A549 (cell line): ENCODE measurements around the gene SRI. TPM values are rescaled to one million over a fixed set of nuclear protein-coding genes. Genes with fewer than 3 reads are reported as not detected.

Experiments used
- ATAC-seq, 2 experiments: fragments of 200-7000 bp in 1 of 2; fragments of >200 bp in 1 of 2; cut with Nextera tagmentation in 1 of 2; cut with Tn5 transposase in 1 of 2; 3 replicates each; pipeline versions ENCODE4 v1.8.0 to v1.9.1; 2018 to 2020; ENCODE audit warnings: mild to moderate bottlenecking in 1 of 2, moderate library complexity in 1 of 2
- CTCF ChIA-PET: fragments of 300-600 bp; sonication (Branson Sonifier 250); formaldehyde crosslinking; extraction: SDS; loops from one replicate; lab custom pipeline; 2021; ENCODE audit warnings: antibody characterized with exemption, inconsistent platforms; lab: Yijun Ruan, JAX
- POLR2A ChIA-PET: fragments of 350-600 bp; formaldehyde crosslinking; extraction: SDS; loops from one replicate; lab custom pipeline; 2021; ENCODE audit warnings: antibody characterized with exemption, inconsistent platforms; lab: Yijun Ruan, JAX
- DNase-seq, 2 experiments: peaks; one replicate each; pipeline versions ENCODE4 v3.0.0 to v3.0.0-alpha.2; 2011 to 2016; ENCODE audit warnings: low read depth in 1 of 2, low spot score in 1 of 2
- FAIRE-seq: peaks from 2 replicates; lab custom pipeline; 2011; peaks lifted over from hg19 to GRCh38; lab: Jason Lieb, UNC
- H3K27ac ChIP-seq, 2 experiments: fragments of >200 bp; sonication (Bioruptor Twin); formaldehyde crosslinking; 3 replicates each; pipeline ENCODE4 v1.5.1; 2016 to 2017
- H3K4me1 ChIP-seq: fragments of >200 bp; sonication (Bioruptor Twin); formaldehyde crosslinking; 3 replicates; pipeline ENCODE4 v1.6.1; 2016
- H3K4me2 ChIP-seq: fragments of >200 bp; sonication (Bioruptor Twin); formaldehyde crosslinking; 3 replicates; pipeline ENCODE4 v1.6.1; 2016
- H3K4me3 ChIP-seq: fragments of >200 bp; sonication (Bioruptor Twin); formaldehyde crosslinking; 3 replicates; pipeline ENCODE4 v1.5.1; 2016
- H3K9me3 ChIP-seq: fragments of >200 bp; sonication (Bioruptor Twin); formaldehyde crosslinking; 3 replicates; pipeline ENCODE4 v1.6.1; 2016
- BHLHE40 ChIP-seq: IDR thresholded peaks from 2 replicates; pipeline ENCODE4 v1.6.1; 2012; ENCODE audit warnings: low read depth, low read length, inconsistent platforms
- CBX2 ChIP-seq: fragments of 200-600 bp; sonication (generic); IDR thresholded peaks from 2 replicates; pipeline ENCODE4 v1.6.1; 2016; ENCODE audit warnings: low read depth, mild to moderate bottlenecking, borderline replicate concordance
- CEBPB ChIP-seq, 2 experiments: fragments of >200 bp in 1 of 2; sonication (Bioruptor Twin) in 1 of 2; formaldehyde crosslinking in 1 of 2; IDR thresholded peaks; 2 replicates each; pipeline ENCODE4 v1.6.1; 2012 to 2016
- EHF ChIP-seq: fragments of 250-450 bp; sonication (Bioruptor Pico); IDR thresholded peaks from 2 replicates; pipeline ENCODE4 v1.5.0; 2020; ENCODE audit warnings: mild to moderate bottlenecking
- EHMT2 ChIP-seq: fragments of 200-600 bp; sonication (generic); IDR thresholded peaks from 2 replicates; pipeline ENCODE4 v1.6.1; 2016; ENCODE audit warnings: antibody characterized with exemption, low read depth, mild to moderate bottlenecking, moderate library complexity
- ELK1 ChIP-seq: fragments of 150-350 bp; IDR thresholded peaks from 2 replicates; pipeline ENCODE4 v1.6.1; 2014; ENCODE audit warnings: low read depth, mild to moderate bottlenecking, low read length
- EP300 ChIP-seq, 2 experiments: fragments of >200 bp; sonication (Bioruptor Twin); formaldehyde crosslinking; IDR thresholded peaks; 2 replicates in 1 of 2; 3 replicates in 1 of 2; pipeline ENCODE4 v1.6.1; 2016 to 2017
- ESRRA ChIP-seq: fragments of 150-350 bp; IDR thresholded peaks from 2 replicates; pipeline ENCODE4 v1.6.1; 2014; ENCODE audit warnings: mild to moderate bottlenecking, low read length, borderline replicate concordance
- FOXS1 ChIP-seq: fragments of 250-450 bp; sonication (Bioruptor Pico); IDR thresholded peaks from 2 replicates; pipeline ENCODE4 v1.5.0; 2020; ENCODE audit warnings: mild to moderate bottlenecking, moderate library complexity
- GATA3 ChIP-seq: IDR thresholded peaks from 2 replicates; pipeline ENCODE4 v1.6.1; 2012; ENCODE audit warnings: borderline replicate concordance
- HOXA7 ChIP-seq: fragments of 250-450 bp; sonication (Bioruptor Pico); IDR thresholded peaks from 2 replicates; pipeline ENCODE4 v1.5.0; 2020; ENCODE audit warnings: mild to moderate bottlenecking, moderate library complexity
- JUN ChIP-seq, 2 experiments: fragments of >200 bp; sonication (Bioruptor Twin); formaldehyde crosslinking; IDR thresholded peaks; 2 replicates in 1 of 2; 3 replicates in 1 of 2; pipeline ENCODE4 v1.6.1; 2016 to 2017
- KDM1A ChIP-seq: fragments of 200-600 bp; sonication (generic); IDR thresholded peaks from 2 replicates; pipeline ENCODE4 v1.6.1; 2016; ENCODE audit warnings: low read depth, mild to moderate bottlenecking
- KDM5A ChIP-seq: fragments of 200-600 bp; sonication (generic); IDR thresholded peaks from 2 replicates; pipeline ENCODE4 v1.6.1; 2016; ENCODE audit warnings: antibody characterized with exemption, mild to moderate bottlenecking
- MAFK ChIP-seq: fragments of 450-650 bp; IDR thresholded peaks from 2 replicates; pipeline ENCODE4 v1.6.1; 2014; ENCODE audit not compliant: partially characterized antibody
- MAZ ChIP-seq: fragments of 150-350 bp; IDR thresholded peaks from 2 replicates; pipeline ENCODE4 v1.6.1; 2014; ENCODE audit warnings: antibody characterized with exemption, low read depth, low read length, borderline replicate concordance
- PBX3 ChIP-seq: IDR thresholded peaks from 2 replicates; pipeline ENCODE4 v1.6.1; 2012
- PHF8 ChIP-seq: fragments of 200-600 bp; sonication (generic); IDR thresholded peaks from 2 replicates; pipeline ENCODE4 v1.6.1; 2016; ENCODE audit warnings: low read depth, mild to moderate bottlenecking, antibody characterized with exemption, moderate library complexity, borderline replicate concordance
- POLR2A ChIP-seq: IDR thresholded peaks from 2 replicates; pipeline ENCODE4 v1.6.1; 2012; ENCODE audit warnings: mild to moderate bottlenecking, low read length
- POLR2AphosphoS2 ChIP-seq: conservative IDR thresholded peaks from 2 replicates; pipeline ENCODE4 v1.6.1; 2012; ENCODE audit warnings: low read length, improper control_type of control experiment, inconsistent platforms
- RCOR1 ChIP-seq: fragments of 150-350 bp; IDR thresholded peaks from 2 replicates; pipeline ENCODE4 v1.6.1; 2014; ENCODE audit warnings: antibody characterized with exemption, low read length, low read depth
- SMC3 ChIP-seq: fragments of >200 bp; sonication (Bioruptor Twin); formaldehyde crosslinking; IDR thresholded peaks from 3 replicates; pipeline ENCODE4 v1.6.1; 2018; ENCODE audit warnings: inconsistent platforms
- SREBF2 ChIP-seq: fragments of 450-650 bp; IDR thresholded peaks from 2 replicates; pipeline ENCODE4 v1.6.1; 2014; ENCODE audit warnings: mild to moderate bottlenecking, moderate library complexity
- TFCP2L1 ChIP-seq: fragments of 250-450 bp; sonication (Bioruptor Pico); IDR thresholded peaks from 2 replicates; pipeline ENCODE4 v1.5.0; 2021; ENCODE audit warnings: mild to moderate bottlenecking
- ZFP36 ChIP-seq: fragments of 450-650 bp; IDR thresholded peaks from 2 replicates; pipeline ENCODE4 v1.6.1; 2014; ENCODE audit warnings: borderline replicate concordance; ENCODE audit not compliant: partially characterized antibody
- ZNF302 ChIP-seq: fragments of 250-450 bp; sonication (Bioruptor Pico); IDR thresholded peaks from 2 replicates; pipeline ENCODE4 v1.9.0; 2021; ENCODE audit warnings: inconsistent platforms, mild to moderate bottlenecking, moderate library complexity
- WGBS: methylation state at CpG from one replicate; pipeline ENCODE4 v1.1.6; 2017; ENCODE audit errors: missing lambda C conversion rate; 5-methylcytosine and 5-hydroxymethylcytosine counted together
- polyA plus RNA-seq, 4 experiments: library from polyadenylated mRNA; depleted of rRNA in 3 of 4; stranded (reverse); fragments of >200 nt; fragmentation: RNase III in 1 of 4; extraction: RNeasy Plus Mini Kit Qiagen cat#74134 plus additional on column Dnase treatment in 1 of 4; gene quantifications; 2 replicates in 3 of 4; 3 replicates in 1 of 4; pipeline ENCODE4 v1.2.3, GENCODE V29; 2011 to 2017
- TF ChIP-seq, protein P1 (sequence below): fragments of >200 bp; sonication (Bioruptor Twin); formaldehyde crosslinking; IDR thresholded peaks from 2 replicates; pipeline ENCODE4 v1.6.1; 2016

The SRI gene
- polyA plus RNA-seq, 2 of the 4 experiments (the other 2 are of a cell fraction) = 87.2 to 164 TPM

- Histone ChIP-seq H3K4me3 (no peak overlapping the region), H3K27ac (no peak overlapping the region), H3K4me1 (no peaks in the 10 kb centered on the region), H3K4me2 (no peak overlapping the region), H3K9me3 (no peaks in the 10 kb centered on the region)
- ChIA-PET POLR2A (no interaction called here), CTCF (no interaction called here)
- FAIRE-seq = no peak
- no peak for TF ChIP-seq GATA3
- TF ChIP-seq, protein P1, sequence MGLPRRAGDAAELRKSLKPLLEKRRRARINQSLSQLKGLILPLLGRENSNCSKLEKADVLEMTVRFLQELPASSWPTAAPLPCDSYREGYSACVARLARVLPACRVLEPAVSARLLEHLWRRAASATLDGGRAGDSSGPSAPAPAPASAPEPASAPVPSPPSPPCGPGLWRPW = no peak
- no peak for TF ChIP-seq ZFP36
- no peak for TF ChIP-seq PHF8
- TF ChIP-seq KDM1A = no peak
- no peak for TF ChIP-seq JUN (IDR thresholded peaks at IDR 0.05)
- TF ChIP-seq CEBPB (IDR thresholded peaks at IDR 0.05) = no peak
- no peak for TF ChIP-seq ELK1
- DNase-seq = no peak
- ATAC-seq = no peak
- WGBS = 86% methylated on average over 3 of the region's 3 CpGs
These were observed 19.6 kb downstream of the SRI start for GRCh38 chr7:88200261-88200660.

DNA sequence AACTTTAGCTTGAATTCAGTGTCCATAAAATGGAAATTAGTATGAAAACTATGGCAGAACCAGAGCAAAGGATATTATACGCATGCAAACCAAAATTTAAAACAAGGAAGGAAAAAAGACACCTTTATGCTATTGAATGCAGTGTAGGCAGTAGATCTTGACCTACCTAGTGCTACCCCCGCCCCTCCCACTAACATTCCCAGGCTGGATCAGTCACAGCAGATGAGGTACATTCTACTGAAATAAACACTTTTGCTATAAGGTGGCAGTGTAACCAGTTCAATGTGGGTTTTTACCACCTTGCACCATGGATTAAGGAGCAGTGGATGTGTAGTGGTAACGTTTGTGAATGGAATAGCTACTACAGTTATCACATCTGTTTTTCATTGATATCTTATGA is 27.9 kb downstream of the SRI start:
- H3K9me3 ChIP-seq = no peaks in the 10 kb centered on the region
- POLR2A ChIA-PET = no interaction called here
- TF ChIP-seq KDM1A (no peak), SREBF2 (no peak), FOXS1 (no peak)
- TF ChIP-seq, all 56 proteins: peak for 0
- ATAC-seq (no peak), DNase-seq (no peak), FAIRE-seq (no peak)
- Histone ChIP-seq H3K27ac (no peak overlapping the region), H3K4me3 (no peak overlapping the region), H3K4me1 (no peaks in the 10 kb centered on the region), H3K4me2 (no peak overlapping the region)
- WGBS = 24% methylated on average over 3 of the region's 3 CpGs
- CTCF ChIA-PET = no interaction called here

GRCh38 chr7:88185650-88186049 is 34.2 kb downstream of the SRI start:
- no peak overlapping the region for H3K4me3 ChIP-seq
- ATAC-seq (no peak), DNase-seq (no peak), FAIRE-seq (no peak)
- no peak for TF ChIP-seq PHF8
- TF ChIP-seq RCOR1 = no peak
- TF ChIP-seq POLR2A = no peak
- no peak for TF ChIP-seq MAFK
- no peak for TF ChIP-seq EP300 (IDR thresholded peaks at IDR 0.05)
- TF ChIP-seq POLR2AphosphoS2 = no peak
- TF ChIP-seq EHF (CRISPR knock-in tag) = no peak
- no peak for TF ChIP-seq MAZ
- TF ChIP-seq SMC3 = no peak
- no peak for TF ChIP-seq HOXA7
- no peak for TF ChIP-seq CEBPB (IDR thresholded peaks at IDR 0.05)
- TF ChIP-seq ESRRA = no peak
- no peak for TF ChIP-seq EHMT2
- no peak for TF ChIP-seq KDM5A
- no peak for TF ChIP-seq TFCP2L1
- no peak for TF ChIP-seq ZNF302 (CRISPR knock-in tag)
- TF ChIP-seq SREBF2 = no peak
- TF ChIP-seq PBX3 = no peak
- TF ChIP-seq BHLHE40 = no peak
- no peak for TF ChIP-seq CBX2
- ChIA-PET CTCF (interaction anchor here (1.5 kb wide), 1 partner anchor 35 kb away, joined by 4 read pairs; the partner anchor contains the start of gene SRI), POLR2A (no interaction called here)
- no peak overlapping the region for H3K27ac ChIP-seq
- H3K4me2 ChIP-seq = no peak overlapping the region
- no peaks in the 10 kb centered on the region for H3K9me3 ChIP-seq
- H3K4me1 ChIP-seq = no peaks in the 10 kb centered on the region
